Karpas-422 (cell line): ENCODE measurements around the gene CSAG1. TPM values are rescaled to one million over a fixed set of nuclear protein-coding genes. Genes with fewer than 3 reads are reported as not detected.
"Not testable (repeated sequence)": the region's sequence is repeated elsewhere in the genome, so short reads cannot be mapped to it uniquely, and the experiment has no call there.

ENCODE experiments used
- DNase-seq: peaks from one replicate; pipeline ENCODE4 v3.0.0-alpha.2; 2015
- H2AFZ ChIP-seq: fragments of 200-600 bp; sonication (generic); 2 replicates; pipeline ENCODE4 v1.6.1; 2014; ENCODE audit warnings: antibody characterized with exemption, low read length, mixed read lengths
- H3K27ac ChIP-seq: fragments of 200-600 bp; sonication (generic); 2 replicates; pipeline ENCODE4 v1.5.1; 2014; ENCODE audit warnings: mild to moderate bottlenecking, low read length, moderate library complexity
- H3K27me3 ChIP-seq: fragments of 200-600 bp; sonication (generic); 2 replicates; pipeline ENCODE4 v1.6.1; 2014; ENCODE audit warnings: low read length, mixed read lengths
- H3K36me3 ChIP-seq: fragments of 200-600 bp; sonication (generic); 2 replicates; pipeline ENCODE4 v1.6.1; 2014; ENCODE audit warnings: low read length, mixed read lengths; ENCODE audit not compliant: insufficient read depth
- H3K4me1 ChIP-seq: fragments of 200-600 bp; sonication (generic); 2 replicates; pipeline ENCODE4 v1.6.1; 2014; ENCODE audit warnings: mild to moderate bottlenecking, low read length, mixed read lengths
- H3K4me2 ChIP-seq: fragments of 200-600 bp; sonication (generic); 2 replicates; pipeline ENCODE4 v1.6.1; 2014; ENCODE audit warnings: low read length, low read depth, mild to moderate bottlenecking; ENCODE audit not compliant: poor library complexity, severe bottlenecking
- H3K4me3 ChIP-seq: fragments of 200-600 bp; sonication (generic); 2 replicates; pipeline ENCODE4 v1.5.1; 2014; ENCODE audit warnings: mild to moderate bottlenecking, antibody characterized with exemption, low read length, mixed read lengths
- H3K79me2 ChIP-seq: fragments of 200-600 bp; sonication (generic); 2 replicates; pipeline ENCODE4 v1.6.1; 2014; ENCODE audit warnings: mild to moderate bottlenecking, low read length, mixed read lengths
- H3K9ac ChIP-seq: fragments of 200-600 bp; sonication (generic); 2 replicates; pipeline ENCODE4 v1.6.0; 2014; ENCODE audit warnings: low read length
- H3K9me2 ChIP-seq: fragments of 200-600 bp; sonication (generic), shearing (Covaris generic); replicated peaks from 2 replicates; pipeline ENCODE4 v1.6.0; 2014; ENCODE audit warnings: mild to moderate bottlenecking, low read length, moderate library complexity; ENCODE audit not compliant: insufficient read depth
- H3K9me3 ChIP-seq: fragments of 300-700, 200-600 bp; sonication (generic); 2 replicates; pipeline ENCODE4 v1.6.1; 2014; ENCODE audit warnings: low read length, mixed read lengths
- H4K20me1 ChIP-seq: fragments of 200-600 bp; sonication (generic); 2 replicates; pipeline ENCODE4 v1.6.1; 2014; ENCODE audit warnings: mild to moderate bottlenecking, antibody characterized with exemption, low read length, low read depth; ENCODE audit not compliant: insufficient read depth
- total RNA-seq: library from RNA; depleted of rRNA; stranded (reverse); fragments of >200 nt; shearing (Covaris generic); gene quantifications from 2 replicates; pipeline ENCODE4 v1.2.3, GENCODE V29; 2014; ENCODE audit warnings: low replicate concordance

CSAG1 gene
- total RNA-seq, 1 experiment from 2014 or later: not detected

DNA sequence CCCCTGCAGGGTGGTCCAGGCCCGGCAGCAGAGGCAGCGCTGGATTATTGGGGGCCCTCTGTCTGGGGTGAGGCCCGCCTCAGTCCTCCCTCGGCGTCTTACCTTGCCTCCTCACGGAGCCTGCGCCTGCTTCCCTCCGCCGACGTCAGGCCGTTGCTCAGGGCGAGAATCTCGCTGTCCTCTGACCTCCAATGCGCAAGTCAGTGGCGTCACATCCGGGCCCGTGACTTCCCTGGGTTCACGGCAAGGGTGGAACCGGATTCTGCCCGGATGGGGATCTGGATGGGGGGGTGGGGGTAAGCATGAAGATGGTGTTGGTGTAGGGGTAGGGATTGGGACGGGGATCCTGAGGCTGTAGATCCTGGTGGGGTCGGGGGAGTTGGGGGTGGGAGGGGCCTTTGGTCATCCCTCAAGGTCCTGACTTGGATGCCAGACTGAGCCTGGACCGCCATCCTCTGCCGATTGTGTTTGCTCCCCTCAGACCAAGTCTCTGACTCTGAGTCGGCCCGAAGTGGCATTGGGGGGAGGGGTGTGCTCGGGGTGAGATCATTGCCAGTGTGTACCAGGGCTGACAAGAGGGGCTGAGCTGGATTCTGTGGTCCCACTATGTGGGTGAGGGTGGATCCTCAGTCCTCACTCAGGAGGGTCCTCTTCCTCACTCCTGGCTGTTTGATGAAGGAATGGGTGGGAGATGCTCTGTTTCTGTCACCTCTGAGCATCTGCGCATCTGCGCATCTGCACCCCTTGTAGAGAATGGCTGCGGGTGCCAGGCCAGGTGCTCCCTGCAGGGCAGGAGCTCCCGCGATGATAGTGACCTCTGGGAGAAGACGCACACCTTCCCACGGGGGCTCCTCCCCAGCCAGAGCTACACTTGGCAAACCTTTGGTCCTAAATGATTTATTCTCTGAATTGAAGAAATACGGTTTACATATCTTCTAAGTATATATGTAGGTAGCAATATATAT lies 20.4 kb upstream of the CSAG1 start, which contains the start of gene MAGEA2:
MAGEA2 (minus strand) TSS at position 157 of the 965 bp plus-strand sequence. CDS start 2,479 bp downstream, outside the sequence.
- DNase-seq, H3K4me3 ChIP-seq, H3K27ac ChIP-seq, H3K4me2 ChIP-seq, H3K9me2 ChIP-seq, H3K9ac ChIP-seq, H3K36me3 ChIP-seq, H3K9me3 ChIP-seq, H3K79me2 ChIP-seq, H2AFZ ChIP-seq, H3K4me1 ChIP-seq, H4K20me1 ChIP-seq, H3K27me3 ChIP-seq: not testable (repeated sequence)

DNA sequence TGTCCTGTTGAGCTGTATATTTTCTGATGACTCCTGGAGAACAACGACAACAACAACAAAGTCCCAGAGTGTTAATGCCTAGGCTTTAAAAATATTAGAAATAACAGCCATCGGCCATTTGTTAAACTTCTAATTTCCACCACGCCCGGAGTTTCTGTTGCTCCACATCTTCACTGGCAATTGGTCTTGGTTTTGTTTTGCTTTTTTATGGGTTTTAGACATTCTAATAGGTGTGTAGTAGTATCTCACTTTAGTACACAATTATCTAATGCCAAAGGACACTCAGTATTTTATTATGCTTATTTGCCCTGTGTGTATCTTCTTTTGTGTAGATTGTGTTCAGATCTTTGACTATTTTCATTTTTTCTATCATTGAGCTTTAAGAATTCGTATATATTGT lies 5.0 kb upstream of the CSAG1 start:
- Histone ChIP-seq H3K79me2 (no peaks in the 10 kb centered on the region), H3K4me3 (no peak overlapping the region), H3K9me2 (no peaks in the 10 kb centered on the region), H3K27ac (no peak overlapping the region), H3K27me3 (no peaks in the 10 kb centered on the region), H3K36me3 (no peaks in the 10 kb centered on the region), H3K9me3 (no peaks in the 10 kb centered on the region), H4K20me1 (no peaks in the 10 kb centered on the region), H2AFZ (no peak overlapping the region), H3K4me1 (no peaks in the 10 kb centered on the region), H3K9ac (no peak overlapping the region), H3K4me2 (no peak overlapping the region)
- no peak for DNase-seq

DNA sequence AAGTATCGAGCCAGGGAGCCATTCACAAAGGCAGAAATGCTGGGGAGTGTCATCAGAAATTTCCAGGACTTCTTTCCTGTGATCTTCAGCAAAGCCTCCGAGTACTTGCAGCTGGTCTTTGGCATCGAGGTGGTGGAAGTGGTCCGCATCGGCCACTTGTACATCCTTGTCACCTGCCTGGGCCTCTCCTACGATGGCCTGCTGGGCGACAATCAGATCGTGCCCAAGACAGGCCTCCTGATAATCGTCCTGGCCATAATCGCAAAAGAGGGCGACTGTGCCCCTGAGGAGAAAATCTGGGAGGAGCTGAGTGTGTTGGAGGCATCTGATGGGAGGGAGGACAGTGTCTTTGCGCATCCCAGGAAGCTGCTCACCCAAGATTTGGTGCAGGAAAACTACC lies 3.0 kb upstream of the CSAG1 start:
- not testable (repeated sequence) for H3K4me3 ChIP-seq, H3K9me3 ChIP-seq, H2AFZ ChIP-seq, H3K9me2 ChIP-seq, H3K4me1 ChIP-seq, H4K20me1 ChIP-seq, H3K36me3 ChIP-seq, H3K27ac ChIP-seq, H3K9ac ChIP-seq, H3K79me2 ChIP-seq, DNase-seq, H3K27me3 ChIP-seq, H3K4me2 ChIP-seq

DNA sequence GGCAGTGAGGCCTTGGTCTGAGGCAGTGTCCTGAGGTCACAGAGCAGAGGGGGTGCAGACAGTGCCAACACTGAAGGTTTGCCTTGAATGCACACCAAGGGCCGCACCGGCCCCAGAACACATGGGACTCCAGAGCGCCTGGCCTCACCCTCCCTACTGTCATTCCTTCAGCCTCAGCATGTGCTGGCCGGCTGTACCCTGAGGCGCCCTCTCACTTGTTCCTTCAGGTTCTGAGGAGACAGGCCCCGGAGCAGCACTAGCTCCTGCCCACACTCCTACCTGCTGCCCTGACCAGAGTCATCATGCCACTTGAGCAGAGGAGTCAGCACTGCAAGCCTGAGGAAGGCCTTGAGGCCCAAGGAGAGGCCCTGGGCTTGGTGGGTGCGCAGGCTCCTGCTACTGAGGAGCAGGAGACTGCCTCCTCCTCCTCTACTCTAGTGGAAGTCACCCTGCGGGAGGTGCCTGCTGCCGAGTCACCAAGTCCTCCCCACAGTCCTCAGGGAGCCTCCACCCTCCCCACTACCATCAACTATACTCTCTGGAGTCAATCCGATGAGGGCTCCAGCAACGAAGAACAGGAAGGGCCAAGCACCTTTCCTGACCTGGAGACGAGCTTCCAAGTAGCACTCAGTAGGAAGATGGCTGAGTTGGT lies 2.5 kb upstream of the CSAG1 start:
- Histone ChIP-seq H3K36me3 (no peaks in the 10 kb centered on the region), H4K20me1 (no peaks in the 10 kb centered on the region), H2AFZ (no peak overlapping the region), H3K27me3 (no peaks in the 10 kb centered on the region), H3K9me3 (no peaks in the 10 kb centered on the region), H3K4me1 (no peaks in the 10 kb centered on the region), H3K9ac (no peak overlapping the region), H3K27ac (no peak overlapping the region), H3K4me3 (no peak overlapping the region), H3K9me2 (no peaks in the 10 kb centered on the region), H3K4me2 (no peak overlapping the region), H3K79me2 (no peaks in the 10 kb centered on the region)
- DNase-seq: no peak

DNA sequence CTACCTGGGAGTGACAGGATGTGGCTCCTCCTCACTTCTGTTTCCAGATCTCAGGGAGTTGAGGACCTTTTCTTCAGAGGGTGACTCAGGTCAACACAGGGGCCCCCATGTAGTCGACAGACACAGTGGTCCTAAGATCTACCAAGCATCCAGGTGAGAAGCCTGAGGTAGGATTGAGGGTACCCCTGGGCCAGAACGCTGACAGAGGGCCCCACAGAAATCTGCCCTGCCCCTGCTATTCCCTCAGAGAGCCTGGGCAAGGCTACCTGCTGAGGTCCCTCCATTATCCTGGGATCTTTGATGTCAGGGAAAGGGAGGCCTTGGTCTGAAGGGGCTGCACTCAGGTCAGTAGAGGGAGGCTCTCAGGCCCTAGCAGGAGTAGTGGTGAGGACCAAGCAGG lies 1.6 kb upstream of the CSAG1 start:
- Histone ChIP-seq H3K36me3 (no peaks in the 10 kb centered on the region), H2AFZ (no peak overlapping the region), H3K4me1 (no peaks in the 10 kb centered on the region)

DNA sequence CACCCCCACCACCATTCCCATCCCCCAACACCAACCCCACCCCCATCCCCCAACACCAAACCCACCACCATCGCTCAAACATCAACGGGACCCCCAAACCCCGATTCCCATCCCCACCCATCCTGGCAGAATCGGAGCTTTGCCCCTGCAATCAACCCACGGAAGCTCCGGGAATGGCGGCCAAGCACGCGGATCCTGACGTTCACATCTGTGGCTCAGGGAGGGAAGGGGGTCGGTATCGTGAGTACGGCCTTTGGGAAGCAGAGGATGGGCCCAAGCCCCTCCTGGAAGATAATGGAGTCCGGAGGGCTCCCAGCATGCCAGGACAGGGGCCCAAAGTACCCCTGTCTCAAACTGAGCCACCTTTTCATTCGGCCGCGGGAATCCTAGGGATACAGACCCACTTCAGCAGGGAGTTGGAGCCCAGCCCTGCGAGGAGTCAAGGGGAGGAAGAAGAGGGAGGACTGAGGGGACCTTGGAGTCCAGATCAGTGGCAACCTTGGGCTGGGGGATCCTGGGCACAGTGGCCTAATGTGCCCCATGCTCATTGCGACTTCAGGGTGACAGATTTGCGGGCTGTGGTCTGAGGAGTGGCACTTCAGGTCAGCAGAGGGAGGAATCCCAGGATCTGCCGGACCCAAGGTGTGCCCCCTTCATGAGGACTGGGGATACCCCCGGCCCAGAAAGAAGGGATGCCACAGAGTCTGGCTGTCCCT lies 780 bp upstream of the CSAG1 start:
- H3K27ac ChIP-seq, H3K79me2 ChIP-seq, H3K9me2 ChIP-seq, H3K9me3 ChIP-seq, H3K4me1 ChIP-seq, H3K4me2 ChIP-seq, H3K27me3 ChIP-seq, DNase-seq, H2AFZ ChIP-seq, H3K36me3 ChIP-seq, H3K4me3 ChIP-seq, H3K9ac ChIP-seq, H4K20me1 ChIP-seq: not testable (repeated sequence)

More for the DNA sequence above, 1.6 kb upstream of the CSAG1 start:
- H3K27me3 ChIP-seq: no peaks in the 10 kb centered on the region
- no peak overlapping the region for H3K27ac ChIP-seq
- H4K20me1 ChIP-seq: no peaks in the 10 kb centered on the region
- H3K9me2 ChIP-seq: no peaks in the 10 kb centered on the region
- H3K9me3 ChIP-seq: no peaks in the 10 kb centered on the region
- H3K9ac ChIP-seq: no peak overlapping the region
- no peak overlapping the region for H3K4me2 ChIP-seq
- no peak for DNase-seq
- no peak overlapping the region for H3K4me3 ChIP-seq
- no peaks in the 10 kb centered on the region for H3K79me2 ChIP-seq

DNA sequence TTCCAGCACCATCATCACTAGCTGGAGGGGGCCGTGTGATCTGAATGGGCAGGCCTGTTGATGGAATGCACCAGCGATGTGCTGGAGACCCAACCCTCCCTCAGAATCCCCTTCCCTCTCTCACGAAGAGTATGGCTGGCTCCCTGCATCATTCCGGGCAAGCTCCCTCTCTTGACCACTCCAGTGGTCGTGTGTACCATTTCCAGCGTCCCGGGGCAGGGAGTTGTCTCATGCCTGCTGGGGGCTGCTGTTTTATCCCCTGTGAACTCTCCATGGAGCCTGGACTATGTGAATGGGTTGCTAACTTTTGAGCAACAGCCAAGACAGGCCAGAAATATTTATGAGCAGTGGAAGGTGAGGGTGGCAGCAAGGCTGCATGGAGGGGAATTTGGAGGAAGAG lies 8.1 kb downstream of the CSAG1 start:
- DNase-seq: no peak
- no peaks in the 10 kb centered on the region for H3K36me3 ChIP-seq
- no peak overlapping the region for H3K4me2 ChIP-seq
- H3K27ac ChIP-seq: no peak overlapping the region
- no peak overlapping the region for H2AFZ ChIP-seq
- no peaks in the 10 kb centered on the region for H3K27me3 ChIP-seq
- no peaks in the 10 kb centered on the region for H3K9me3 ChIP-seq
- no peaks in the 10 kb centered on the region for H4K20me1 ChIP-seq
- H3K4me3 ChIP-seq: no peak overlapping the region
- H3K9ac ChIP-seq: no peak overlapping the region
- H3K79me2 ChIP-seq: no peaks in the 10 kb centered on the region
- no peaks in the 10 kb centered on the region for H3K4me1 ChIP-seq
- no peaks in the 10 kb centered on the region for H3K9me2 ChIP-seq
